GM23338 (cell line): ENCODE data around the gene ATP9B. TPM values are rescaled to one million over a fixed set of nuclear protein-coding genes. Genes with fewer than 3 reads are reported as not detected.

ENCODE experiments used
- ATAC-seq: fragments of 200-7000 bp; cut with Tn5 transposase; 3 replicates; pipeline ENCODE4 v1.9.1; 2020
- DNase-seq: peaks from one replicate; pipeline ENCODE4 v3.0.0-alpha.2; 2015; ENCODE audit warnings: low spot score
- H2AFZ ChIP-seq: fragments of 200-600 bp; sonication (generic); 2 replicates; pipeline ENCODE4 v1.8.0; 2016; ENCODE audit warnings: antibody characterized with exemption, mild to moderate bottlenecking, moderate library complexity
- H3F3A ChIP-seq: fragments of 200-600 bp; sonication (generic); replicated peaks from 2 replicates; pipeline ENCODE4 v1.8.0; 2017; ENCODE audit warnings: antibody characterized with exemption, mixed run types, low read depth
- H3K27ac ChIP-seq: fragments of 200-600 bp; sonication (generic); 2 replicates; pipeline ENCODE4 v1.6.1; 2016; ENCODE audit warnings: low read depth
- H3K27me3 ChIP-seq: fragments of 200-600 bp; sonication (generic); 2 replicates; pipeline ENCODE4 v1.8.0; 2016; ENCODE audit warnings: mild to moderate bottlenecking, mixed run types, moderate library complexity; ENCODE audit not compliant: insufficient read depth
- H3K36me3 ChIP-seq: fragments of 200-600 bp; sonication (generic); 2 replicates; pipeline ENCODE4 v1.8.0; 2016; ENCODE audit warnings: mild to moderate bottlenecking; ENCODE audit not compliant: insufficient read depth
- H3K4me1 ChIP-seq: fragments of 200-600 bp; sonication (generic); 2 replicates; pipeline ENCODE4 v1.8.0; 2016; ENCODE audit warnings: mild to moderate bottlenecking, moderate library complexity; ENCODE audit not compliant: insufficient read depth
- H3K4me2 ChIP-seq: fragments of 200-600 bp; sonication (generic); 2 replicates; pipeline ENCODE4 v1.7.1; 2017; ENCODE audit warnings: mixed run types
- H3K4me3 ChIP-seq: fragments of 200-600 bp; sonication (generic); 2 replicates; pipeline ENCODE4 v1.6.1; 2016; ENCODE audit warnings: mixed run types
- H3K79me2 ChIP-seq: fragments of 200-600 bp; sonication (generic); replicated peaks from 2 replicates; pipeline ENCODE4 v1.8.0; 2017; ENCODE audit warnings: mild to moderate bottlenecking; ENCODE audit not compliant: insufficient read depth
- H3K9me2 ChIP-seq: fragments of 200-600 bp; sonication (generic); 2 replicates; pipeline ENCODE4 v1.8.0; 2017; ENCODE audit not compliant: insufficient read depth
- H4K20me1 ChIP-seq: fragments of 200-600 bp; sonication (generic); replicated peaks from 2 replicates; pipeline ENCODE4 v1.8.0; 2017; ENCODE audit warnings: mild to moderate bottlenecking; ENCODE audit not compliant: insufficient read depth
- H3K27ac Mint-ChIP-seq: 2 replicates; pipeline ENCODE4 v1.8.0; 2020; ENCODE audit warnings: inconsistent platforms, mild to moderate bottlenecking, moderate library complexity, mixed read lengths
- H3K27me3 Mint-ChIP-seq: 3 replicates; pipeline ENCODE4 v1.8.0; 2022; ENCODE audit warnings: low read depth, mild to moderate bottlenecking, moderate library complexity, mixed read lengths, inconsistent platforms; ENCODE audit not compliant: insufficient read depth, poor library complexity
- H3K36me3 Mint-ChIP-seq: 3 replicates; pipeline ENCODE4 v1.8.0; 2021; ENCODE audit warnings: low read depth, mild to moderate bottlenecking, inconsistent platforms, moderate library complexity, mixed read lengths
- H3K4me1 Mint-ChIP-seq: 3 replicates; pipeline ENCODE4 v1.8.0; 2020; ENCODE audit warnings: mild to moderate bottlenecking, inconsistent platforms, mixed read lengths
- H3K4me3 Mint-ChIP-seq: 3 replicates; pipeline ENCODE4 v1.8.0; 2021; ENCODE audit warnings: moderate library complexity, mild to moderate bottlenecking, inconsistent platforms, mixed read lengths
- H3K9me3 Mint-ChIP-seq: 3 replicates; pipeline ENCODE4 v1.8.0; 2020; ENCODE audit warnings: moderate library complexity, mild to moderate bottlenecking, inconsistent platforms, mixed read lengths
- CTCF ChIP-seq, 2 experiments: fragments of 200-600 bp in 1 of 2; sonication (generic) in 1 of 2; conservative IDR thresholded peaks; 2 replicates each; pipeline versions ENCODE4 v1.5.1 to v1.6.1; 2016 to 2017; ENCODE audit warnings: antibody characterized with exemption in 2 of 2, low read depth in 2 of 2, mild to moderate bottlenecking in 2 of 2, moderate library complexity in 1 of 2
- ETS1 ChIP-seq: IDR thresholded peaks from 2 replicates; pipeline ENCODE4 v1.6.1; 2016; ENCODE audit warnings: antibody characterized with exemption
- EZH2 ChIP-seq: fragments of 200-600 bp; sonication (generic); IDR thresholded peaks from one replicate; pipeline ENCODE4 v1.8.0; 2017; ENCODE audit warnings: antibody characterized with exemption, mild to moderate bottlenecking, low read depth; ENCODE audit not compliant: unreplicated experiment
- EZH2phosphoT487 ChIP-seq: fragments of 200-600 bp; sonication (generic); IDR thresholded peaks from one replicate; pipeline ENCODE4 v1.8.1; 2018; ENCODE audit warnings: antibody characterized with exemption; ENCODE audit not compliant: unreplicated experiment
- NANOG ChIP-seq: IDR thresholded peaks from 2 replicates; pipeline ENCODE4 v1.6.1; 2016; ENCODE audit warnings: antibody characterized with exemption, borderline replicate concordance
- POLR2AphosphoS5 ChIP-seq: IDR thresholded peaks from 2 replicates; pipeline ENCODE4 v1.6.1; 2016; ENCODE audit warnings: antibody characterized with exemption, low read depth
- REST ChIP-seq: IDR thresholded peaks from one replicate; pipeline ENCODE4 v1.6.1; 2018; ENCODE audit warnings: antibody characterized with exemption; ENCODE audit not compliant: unreplicated experiment
- STAT1 ChIP-seq: IDR thresholded peaks from one replicate; pipeline ENCODE4 v1.6.1; 2016; ENCODE audit warnings: antibody characterized with exemption; ENCODE audit not compliant: unreplicated experiment
- ZNF462 ChIP-seq: fragments of 250-450 bp; sonication (Bioruptor Pico); IDR thresholded peaks from 2 replicates; pipeline ENCODE4 v1.5.0; 2020; ENCODE audit warnings: mild to moderate bottlenecking, moderate library complexity
- polyA plus RNA-seq: library from polyadenylated mRNA; unstranded; fragments of >200 nt; fragmentation: Nextera tagmentation; extraction: Ambion mirVana; gene quantifications from 2 replicates; pipeline ENCODE4 v1.2.1, GENCODE V29; 2016
- total RNA-seq: library from RNA; depleted of rRNA; stranded (reverse); fragments of >200 nt; shearing (Covaris generic); gene quantifications from 2 replicates; pipeline ENCODE4 v1.2.3, GENCODE V29; 2014

ATP9B gene
- total and polyA plus RNA-seq, 2 experiments from 2014 or later, result 14.2 to 25.6 TPM

- Histone ChIP-seq H2AFZ (no peak overlapping the region), H3K9me2 (no peaks in the 10 kb centered on the region), H4K20me1 (no peaks in the 10 kb centered on the region), H3K79me2 (no peaks in the 10 kb centered on the region), H3K4me2 (no peak overlapping the region), H3K36me3 (no peaks in the 10 kb centered on the region), H3K27ac (no peak overlapping the region), H3F3A (peaks cover 7% of the 10 kb centered on the region; the same call in 1 of the 2 replicates), H3K4me1 (no peaks in the 10 kb centered on the region), H3K4me3 (no peak overlapping the region), H3K27me3 (no peaks in the 10 kb centered on the region)
- Mint-ChIP-seq H3K36me3 (no peaks in the 10 kb centered on the region; the same call in 2 of the 3 replicates), H3K27me3 (peaks cover 16% of the 10 kb centered on the region), H3K4me1 (peaks cover 10% of the 10 kb centered on the region; the same call in 2 of the 3 replicates), H3K27ac (no peak overlapping the region), H3K4me3 (no peak overlapping the region), H3K9me3 (peaks cover 4% of the 10 kb centered on the region; the same call in 2 of the 3 replicates)
- ATAC-seq (no peak), DNase-seq (no peak)
- TF ChIP-seq NANOG (no peak), REST (no peak), CTCF (conservative IDR thresholded peaks at IDR 0.05; ENCODE audit: low read depth in 2 of 2) (no peak), ZNF462 (CRISPR knock-in tag) (no peak), POLR2AphosphoS5 (no peak), STAT1 (no peak), EZH2 (no peak), EZH2phosphoT487 (no peak), ETS1 (no peak)
Measured at GRCh38 chr18:79426376-79427300, 357.4 kb downstream of the ATP9B start.
